Activated naive CD8-positive, alpha-beta T cell treated with anti-CD3 and anti-CD28 coated beads, Interleukin-2, amount 50 U/mL, for 24 hours (primary cell): ENCODE measurements around the gene TLR6.

Experiments used
- ATAC-seq: fragments of 150-1000 bp; cut with Tn5 transposase; one replicate; pipeline ENCODE4 v1.10.0; 2021
- DNase-seq: peaks from one replicate; pipeline ENCODE4 v3.0.0; 2021
- H3K27ac Mint-ChIP-seq: one replicate; pipeline ENCODE4 v1.8.0; 2021; ENCODE audit warnings: mild to moderate bottlenecking, mixed read lengths
- H3K27me3 Mint-ChIP-seq: one replicate; pipeline ENCODE4 v1.8.0; 2021; ENCODE audit warnings: mixed read lengths
- H3K36me3 Mint-ChIP-seq: one replicate; pipeline ENCODE4 v1.8.0; 2021; ENCODE audit warnings: low read depth, mixed read lengths
- H3K4me1 Mint-ChIP-seq: one replicate; pipeline ENCODE4 v1.8.0; 2021; ENCODE audit warnings: mixed read lengths
- H3K4me3 Mint-ChIP-seq: one replicate; pipeline ENCODE4 v1.8.0; 2021; ENCODE audit warnings: mild to moderate bottlenecking, moderate library complexity, mixed read lengths
- H3K9me3 Mint-ChIP-seq: one replicate; pipeline ENCODE4 v1.8.0; 2021; ENCODE audit warnings: mixed read lengths

The TLR6 gene

GRCh38 chr4:38857354-38858096 lies 908 bp upstream of the TLR6 start:
- Mint-ChIP-seq H3K27me3 (no peaks in the 10 kb centered on the region), H3K36me3 (no peaks in the 10 kb centered on the region), H3K4me1 (peaks cover 40% of the 10 kb centered on the region), H3K4me3 (peak overlapping the region; percentile 80), H3K27ac (peak overlapping the region; percentile 79), H3K9me3 (no peaks in the 10 kb centered on the region)
- DNase-seq (peak; percentile 45), ATAC-seq (peak; percentile 89)

- peak overlapping the region; percentile 80 for H3K4me3 Mint-ChIP-seq
- ATAC-seq (no peak), DNase-seq (no peak)
- no peaks in the 10 kb centered on the region for H3K27me3 Mint-ChIP-seq
- H3K27ac Mint-ChIP-seq = peak overlapping the region; percentile 79
- no peaks in the 10 kb centered on the region for H3K9me3 Mint-ChIP-seq
- no peaks in the 10 kb centered on the region for H3K36me3 Mint-ChIP-seq
- H3K4me1 Mint-ChIP-seq = peaks cover 43% of the 10 kb centered on the region
Measured at GRCh38 chr4:38856046-38856445, 571 bp downstream of the TLR6 start.

DNA sequence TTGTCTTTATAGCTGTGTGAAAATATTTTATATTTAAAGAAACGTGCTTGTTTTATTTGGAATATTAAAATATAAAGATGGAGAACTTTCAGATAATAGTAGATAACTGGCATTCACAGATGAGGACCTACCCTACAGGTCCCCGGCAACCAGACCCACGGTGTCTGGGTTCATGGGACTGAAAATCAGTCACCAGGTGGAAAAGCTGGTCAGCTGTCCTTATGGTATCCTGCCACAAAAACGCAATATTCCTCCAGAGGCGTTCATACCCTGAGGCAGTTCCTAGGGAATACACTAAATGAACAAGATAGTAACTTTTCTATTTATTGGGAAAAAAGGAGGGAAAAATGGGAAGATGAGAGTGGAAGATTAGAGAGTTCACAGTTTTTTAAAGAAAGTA lies 1.2 kb downstream of the TLR6 start:
- ATAC-seq = no peak
- H3K9me3 Mint-ChIP-seq = no peaks in the 10 kb centered on the region
- H3K27ac Mint-ChIP-seq = peak overlapping the region; percentile 79
- H3K36me3 Mint-ChIP-seq = no peaks in the 10 kb centered on the region
- peak overlapping the region; percentile 80 for H3K4me3 Mint-ChIP-seq
- no peaks in the 10 kb centered on the region for H3K27me3 Mint-ChIP-seq
- no peak for DNase-seq
- peaks cover 39% of the 10 kb centered on the region for H3K4me1 Mint-ChIP-seq

DNA sequence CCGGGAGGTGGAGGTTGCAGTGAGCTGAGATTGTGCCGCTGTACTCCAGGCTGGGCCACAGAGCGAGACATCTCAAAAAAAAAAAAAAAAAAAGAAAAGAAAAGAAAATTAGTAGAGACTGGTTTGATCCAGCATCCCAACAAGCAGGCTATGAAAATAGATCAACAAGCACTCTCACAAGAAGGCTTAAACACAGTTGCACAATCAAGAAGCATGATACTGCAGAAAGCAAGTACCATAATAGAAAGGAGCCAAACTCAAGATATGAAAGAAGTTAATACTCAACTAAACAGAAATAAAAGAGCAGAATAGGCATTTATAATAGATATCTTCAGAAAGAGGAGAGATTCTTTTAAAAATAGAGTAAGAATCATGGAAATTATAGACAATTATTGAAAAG lies 10.6 kb downstream of the TLR6 start:
- DNase-seq = no peak
- no peak for ATAC-seq
- H3K27ac Mint-ChIP-seq = no peak overlapping the region
- H3K27me3 Mint-ChIP-seq = no peaks in the 10 kb centered on the region
- H3K36me3 Mint-ChIP-seq = peaks cover 4% of the 10 kb centered on the region
- H3K9me3 Mint-ChIP-seq = peaks cover 14% of the 10 kb centered on the region
- H3K4me3 Mint-ChIP-seq = no peak overlapping the region
- no peaks in the 10 kb centered on the region for H3K4me1 Mint-ChIP-seq

DNA sequence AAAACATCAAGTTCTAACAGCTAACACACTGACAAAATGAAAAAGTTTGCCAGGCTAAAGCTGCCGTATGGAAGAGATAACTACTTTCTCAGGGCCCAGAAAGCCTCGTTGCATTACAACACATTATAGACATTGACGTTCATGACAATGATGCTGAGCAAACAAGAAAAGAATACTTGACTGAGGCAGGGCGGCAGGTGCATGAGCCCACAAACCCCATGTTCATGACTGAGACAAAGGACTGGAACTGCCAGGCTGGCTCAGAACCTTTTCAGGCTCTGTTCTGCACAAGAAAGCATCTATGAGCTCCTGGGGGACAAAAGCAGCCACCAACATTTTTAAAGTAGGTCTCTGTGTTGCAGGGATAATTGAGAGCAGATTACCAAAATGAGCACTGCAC lies 13.6 kb downstream of the TLR6 start:
- DNase-seq (no peak), ATAC-seq (no peak)
- no peak overlapping the region for H3K27ac Mint-ChIP-seq
- H3K4me1 Mint-ChIP-seq = peaks cover 7% of the 10 kb centered on the region
- no peak overlapping the region for H3K4me3 Mint-ChIP-seq
- H3K36me3 Mint-ChIP-seq = no peaks in the 10 kb centered on the region
- no peaks in the 10 kb centered on the region for H3K27me3 Mint-ChIP-seq
- H3K9me3 Mint-ChIP-seq = peaks cover 8% of the 10 kb centered on the region

DNA sequence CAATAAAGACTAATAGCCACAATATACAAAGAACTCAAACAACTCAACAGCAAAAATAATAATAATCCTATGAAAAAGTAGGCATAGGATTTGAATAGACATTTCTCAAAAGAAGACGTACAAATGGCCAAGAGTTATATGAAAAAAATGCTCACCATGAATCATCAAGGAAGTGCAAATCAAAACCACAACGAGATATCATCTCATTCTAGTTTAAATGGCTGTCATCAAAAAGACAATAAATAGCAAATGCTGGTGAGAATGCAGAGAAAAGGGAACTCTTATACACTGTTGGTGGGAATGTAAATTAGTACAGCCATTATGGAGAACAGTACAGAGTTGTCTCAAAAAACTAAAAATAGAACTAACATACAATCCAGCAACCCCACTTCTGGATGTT lies 18.8 kb downstream of the TLR6 start:
- peaks cover 19% of the 10 kb centered on the region for H3K4me1 Mint-ChIP-seq
- peaks cover 16% of the 10 kb centered on the region for H3K9me3 Mint-ChIP-seq
- H3K27me3 Mint-ChIP-seq = no peaks in the 10 kb centered on the region
- peak; percentile 57 for ATAC-seq
- H3K4me3 Mint-ChIP-seq = no peak overlapping the region
- peak overlapping the region; percentile 6 for H3K27ac Mint-ChIP-seq
- DNase-seq = no peak
- H3K36me3 Mint-ChIP-seq = peaks cover 20% of the 10 kb centered on the region

GRCh38 chr4:38837334-38837733 lies 19.3 kb downstream of the TLR6 start:
- Mint-ChIP-seq H3K9me3 (peaks cover 16% of the 10 kb centered on the region), H3K4me1 (peaks cover 19% of the 10 kb centered on the region), H3K27me3 (no peaks in the 10 kb centered on the region), H3K4me3 (no peak overlapping the region), H3K36me3 (peaks cover 20% of the 10 kb centered on the region), H3K27ac (peak overlapping the region; percentile 6)
- ATAC-seq (peak; percentile 43), DNase-seq (no peak)

- H3K4me1 Mint-ChIP-seq = peaks cover 19% of the 10 kb centered on the region
- DNase-seq (no peak), ATAC-seq (no peak)
- H3K4me3 Mint-ChIP-seq = no peak overlapping the region
- no peaks in the 10 kb centered on the region for H3K27me3 Mint-ChIP-seq
- peaks cover 20% of the 10 kb centered on the region for H3K36me3 Mint-ChIP-seq
- H3K27ac Mint-ChIP-seq = no peak overlapping the region
- peaks cover 16% of the 10 kb centered on the region for H3K9me3 Mint-ChIP-seq
Measured at GRCh38 chr4:38834570-38834969, 22.0 kb downstream of the TLR6 start.

- Mint-ChIP-seq H3K4me1 (peaks cover 11% of the 10 kb centered on the region), H3K27ac (no peak overlapping the region), H3K4me3 (no peak overlapping the region), H3K9me3 (peaks cover 16% of the 10 kb centered on the region), H3K36me3 (peaks cover 20% of the 10 kb centered on the region), H3K27me3 (no peaks in the 10 kb centered on the region)
- DNase-seq = no peak
- ATAC-seq = peak; percentile 40
Measured at GRCh38 chr4:38832624-38833528, 23.7 kb downstream of the TLR6 start.

DNA sequence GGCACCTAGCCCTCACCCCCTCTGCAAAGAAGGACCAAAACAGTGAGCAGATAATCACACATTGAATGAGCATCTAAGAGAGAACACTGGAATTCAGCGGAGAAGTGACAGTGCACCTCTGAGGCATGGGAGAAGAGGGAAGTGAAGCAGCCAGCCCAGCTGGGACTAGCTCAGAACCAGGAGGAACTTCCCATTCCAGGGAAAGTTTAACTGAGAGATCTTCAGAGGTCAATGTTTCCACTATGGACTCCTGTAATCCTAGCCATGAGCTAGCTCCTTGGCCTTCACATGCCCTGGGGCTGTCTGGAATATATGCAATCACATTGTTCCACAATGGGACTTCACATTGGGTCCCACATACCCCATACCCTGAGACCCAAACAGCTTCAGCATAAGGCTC lies 24.4 kb downstream of the TLR6 start:
- Mint-ChIP-seq H3K9me3 (peaks cover 16% of the 10 kb centered on the region), H3K27ac (no peak overlapping the region), H3K27me3 (no peaks in the 10 kb centered on the region), H3K4me3 (no peak overlapping the region), H3K4me1 (peaks cover 4% of the 10 kb centered on the region), H3K36me3 (peaks cover 20% of the 10 kb centered on the region)
- DNase-seq = no peak
- no peak for ATAC-seq

GRCh38 chr4:38831653-38832052 lies 25.0 kb downstream of the TLR6 start:
- ATAC-seq (no peak), DNase-seq (no peak)
- no peak overlapping the region for H3K27ac Mint-ChIP-seq
- peaks cover 16% of the 10 kb centered on the region for H3K9me3 Mint-ChIP-seq
- H3K36me3 Mint-ChIP-seq = peaks cover 20% of the 10 kb centered on the region
- H3K4me3 Mint-ChIP-seq = no peak overlapping the region
- H3K27me3 Mint-ChIP-seq = no peaks in the 10 kb centered on the region
- H3K4me1 Mint-ChIP-seq = no peaks in the 10 kb centered on the region

DNA sequence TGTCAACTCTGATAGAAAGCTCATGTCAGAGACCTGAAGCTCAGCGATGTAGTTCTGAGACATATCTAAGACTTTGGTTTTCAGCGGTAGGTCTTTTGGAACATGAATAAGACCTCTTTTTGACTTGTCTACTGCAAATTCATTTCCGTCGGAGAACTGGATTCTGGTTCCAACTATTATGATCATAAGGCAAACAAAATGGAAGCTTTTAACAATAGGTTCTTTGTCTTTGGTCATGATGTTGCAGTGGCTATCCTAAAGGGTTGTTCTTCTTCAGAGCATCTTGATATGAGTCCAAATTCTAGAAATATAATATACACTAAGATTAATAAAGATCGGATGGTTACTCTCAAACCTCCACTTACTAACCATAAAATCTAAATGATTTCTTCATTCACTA lies 27.4 kb downstream of the TLR6 start:
- peaks cover 7% of the 10 kb centered on the region for H3K36me3 Mint-ChIP-seq
- no peak for ATAC-seq
- no peak for DNase-seq
- no peaks in the 10 kb centered on the region for H3K27me3 Mint-ChIP-seq
- H3K4me1 Mint-ChIP-seq = no peaks in the 10 kb centered on the region
- H3K9me3 Mint-ChIP-seq = peaks cover 8% of the 10 kb centered on the region
- no peak overlapping the region for H3K4me3 Mint-ChIP-seq
- no peak overlapping the region for H3K27ac Mint-ChIP-seq

GRCh38 chr4:38823766-38824165 lies 32.9 kb downstream of the TLR6 start:
- peaks cover 19% of the 10 kb centered on the region for H3K4me1 Mint-ChIP-seq
- H3K4me3 Mint-ChIP-seq = no peak overlapping the region
- H3K36me3 Mint-ChIP-seq = peaks cover 11% of the 10 kb centered on the region
- no peaks in the 10 kb centered on the region for H3K27me3 Mint-ChIP-seq
- DNase-seq (no peak), ATAC-seq (no peak)
- H3K27ac Mint-ChIP-seq = no peak overlapping the region
- H3K9me3 Mint-ChIP-seq = peaks cover 22% of the 10 kb centered on the region

DNA sequence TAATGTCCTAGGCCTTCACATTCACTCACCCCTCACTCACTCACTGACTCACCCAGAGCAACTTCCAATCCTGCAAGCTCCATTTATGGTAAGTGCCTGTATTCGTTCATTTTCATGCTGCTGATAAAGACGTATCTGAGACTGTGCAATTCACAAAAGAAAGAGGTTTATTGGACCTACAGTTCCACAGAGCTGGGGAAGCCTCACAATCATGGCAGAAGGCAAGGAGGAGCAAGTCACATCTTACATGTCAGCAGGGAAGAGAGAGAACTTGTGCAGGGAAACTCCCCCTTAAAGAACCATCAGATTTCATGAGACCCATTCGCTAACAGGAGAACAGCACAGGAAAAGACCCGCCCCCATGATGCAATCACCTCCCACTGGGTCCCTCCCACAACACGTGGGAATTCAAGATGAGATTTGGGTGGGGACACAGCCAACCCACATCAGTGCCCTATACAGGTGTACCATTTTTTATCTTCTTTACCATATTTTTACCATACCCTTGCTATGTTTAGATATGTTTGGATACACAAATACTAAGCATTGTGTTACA lies 33.8 kb downstream of the TLR6 start:
- Mint-ChIP-seq H3K36me3 (peaks cover 11% of the 10 kb centered on the region), H3K27me3 (no peaks in the 10 kb centered on the region), H3K9me3 (peaks cover 22% of the 10 kb centered on the region), H3K27ac (no peak overlapping the region), H3K4me3 (no peak overlapping the region), H3K4me1 (peaks cover 24% of the 10 kb centered on the region)
- no peak for ATAC-seq
- no peak for DNase-seq

DNA sequence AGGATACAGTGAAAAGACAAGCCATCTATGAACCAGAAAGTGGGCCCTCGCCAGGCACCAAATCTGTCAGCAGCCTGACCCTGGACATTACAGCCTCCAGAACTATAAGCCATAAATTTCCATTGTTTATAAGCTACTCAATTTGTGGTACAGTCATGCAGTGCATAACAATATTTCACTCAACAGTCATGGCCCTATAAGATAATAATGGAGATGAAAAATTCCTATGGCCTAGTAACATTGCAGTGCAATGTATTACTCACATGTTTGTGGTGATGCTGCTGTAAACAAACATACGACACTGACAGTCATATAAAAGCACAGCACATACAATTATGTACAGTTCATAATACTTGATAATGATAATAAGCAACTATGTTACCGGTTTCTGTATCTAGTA lies 34.9 kb downstream of the TLR6 start:
- Mint-ChIP-seq H3K27ac (no peak overlapping the region), H3K4me3 (no peak overlapping the region), H3K27me3 (no peaks in the 10 kb centered on the region), H3K9me3 (peaks cover 22% of the 10 kb centered on the region), H3K4me1 (peaks cover 24% of the 10 kb centered on the region), H3K36me3 (peaks cover 11% of the 10 kb centered on the region)
- DNase-seq = no peak
- ATAC-seq = no peak
